C4-2B (cell line): ENCODE measurements around the gene FBXO42.

Experiments
- ZFX ChIP-seq: fragments of 450-650 bp; IDR thresholded peaks from 2 replicates; pipeline ENCODE4 v1.6.1; 2017
- TF ChIP-seq, protein P1 (sequence below): fragments of 450-650 bp; conservative IDR thresholded peaks from 2 replicates; pipeline ENCODE4 v1.5.1; 2017; ENCODE audit warnings: mild to moderate bottlenecking

- TF ChIP-seq, protein P1, sequence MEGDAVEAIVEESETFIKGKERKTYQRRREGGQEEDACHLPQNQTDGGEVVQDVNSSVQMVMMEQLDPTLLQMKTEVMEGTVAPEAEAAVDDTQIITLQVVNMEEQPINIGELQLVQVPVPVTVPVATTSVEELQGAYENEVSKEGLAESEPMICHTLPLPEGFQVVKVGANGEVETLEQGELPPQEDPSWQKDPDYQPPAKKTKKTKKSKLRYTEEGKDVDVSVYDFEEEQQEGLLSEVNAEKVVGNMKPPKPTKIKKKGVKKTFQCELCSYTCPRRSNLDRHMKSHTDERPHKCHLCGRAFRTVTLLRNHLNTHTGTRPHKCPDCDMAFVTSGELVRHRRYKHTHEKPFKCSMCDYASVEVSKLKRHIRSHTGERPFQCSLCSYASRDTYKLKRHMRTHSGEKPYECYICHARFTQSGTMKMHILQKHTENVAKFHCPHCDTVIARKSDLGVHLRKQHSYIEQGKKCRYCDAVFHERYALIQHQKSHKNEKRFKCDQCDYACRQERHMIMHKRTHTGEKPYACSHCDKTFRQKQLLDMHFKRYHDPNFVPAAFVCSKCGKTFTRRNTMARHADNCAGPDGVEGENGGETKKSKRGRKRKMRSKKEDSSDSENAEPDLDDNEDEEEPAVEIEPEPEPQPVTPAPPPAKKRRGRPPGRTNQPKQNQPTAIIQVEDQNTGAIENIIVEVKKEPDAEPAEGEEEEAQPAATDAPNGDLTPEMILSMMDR = no peak
- no peak for TF ChIP-seq ZFX
Observed at GRCh38 chr1:16235347-16235746, 116.9 kb downstream of the FBXO42 start.
